HL-60 (cell line): ENCODE results near the gene CCND2.

Experiments
- CTCF ChIP-seq: IDR thresholded peaks from one replicate; pipeline ENCODE4 v1.5.1; 2011; ENCODE audit warnings: low read length, control low read depth, inconsistent platforms; ENCODE audit not compliant: insufficient read depth
- GABPA ChIP-seq: IDR thresholded peaks from 2 replicates; pipeline ENCODE4 v1.6.1; 2012; ENCODE audit warnings: low read depth
- POLR2AphosphoS5 ChIP-seq: IDR thresholded peaks from 2 replicates; pipeline ENCODE4 v1.6.1; 2012; ENCODE audit warnings: low read depth
- REST ChIP-seq: IDR thresholded peaks from 2 replicates; pipeline ENCODE4 v1.6.1; 2012; ENCODE audit warnings: low read depth; ENCODE audit not compliant: insufficient replicate concordance
- SPI1 ChIP-seq: IDR thresholded peaks from 2 replicates; pipeline ENCODE4 v1.6.1; 2012; ENCODE audit warnings: low read depth, mild to moderate bottlenecking, borderline replicate concordance

- no peak for TF ChIP-seq REST
- no peak for TF ChIP-seq CTCF
- no peak for TF ChIP-seq GABPA
- no peak; the same call in 1 of the 2 replicates for TF ChIP-seq POLR2AphosphoS5
- TF ChIP-seq SPI1: no peak
These were observed 30.2 kb downstream of the CCND2 start for GRCh38 chr12:4303750-4304149.
